Panc1 (cell line): Measurements from ENCODE around the gene KHDC4. TPM values are rescaled to one million over a fixed set of nuclear protein-coding genes. Genes with fewer than 3 reads are reported as not detected.

Source experiments
- ATAC-seq: fragments of 200-7000 bp; cut with Tn5 transposase; 2 replicates; pipeline ENCODE4 v1.9.1; 2020; ENCODE audit warnings: mild to moderate bottlenecking, moderate library complexity
- BruUV-seq: library from RNA; stranded (reverse); fragments of 400-500 nt; replicated peaks from 2 replicates; lab custom pipeline; 2021; lab: Mats Ljungman, UMichigan
- CTCF ChIA-PET: fragments of 300-600 bp; sonication (Branson Sonifier 250); formaldehyde crosslinking; loops from one replicate; lab custom pipeline; 2022; ENCODE audit warnings: antibody characterized with exemption; lab: Charles Lee
- POLR2A ChIA-PET: fragments of 300-600 bp; sonication (Branson Sonifier 250); formaldehyde crosslinking; loops from one replicate; lab custom pipeline; 2022; ENCODE audit warnings: antibody characterized with exemption; lab: Charles Lee
- DNase-seq: peaks from one replicate; pipeline ENCODE4 v3.0.0-alpha.2; 2010; ENCODE audit warnings: low read depth, low spot score
- H3K27ac ChIP-seq: 2 replicates; pipeline ENCODE4 v1.5.1; 2011; ENCODE audit warnings: mild to moderate bottlenecking, low read length, inconsistent platforms
- H3K27me3 ChIP-seq: fragments of 200-500 bp; sonication (Bioruptor generic); 2 replicates; pipeline ENCODE4 v1.6.0; 2014; ENCODE audit warnings: low read length, inconsistent platforms; ENCODE audit not compliant: control insufficient read depth, insufficient read depth
- H3K36me3 ChIP-seq: fragments of 200-500 bp; sonication (Bioruptor generic); 2 replicates; pipeline ENCODE4 v1.5.1; 2014; ENCODE audit warnings: inconsistent platforms, mild to moderate bottlenecking, low read length, moderate library complexity; ENCODE audit not compliant: control insufficient read depth, insufficient read depth
- H3K4me1 ChIP-seq: 2 replicates; pipeline ENCODE4 v1.5.1; 2011; ENCODE audit warnings: inconsistent platforms, mild to moderate bottlenecking, low read length, moderate library complexity; ENCODE audit not compliant: control insufficient read depth, insufficient read depth
- H3K4me3 ChIP-seq, 2 experiments: 2 replicates each; pipeline ENCODE4 v1.5.1; 2011 to 2012; ENCODE audit warnings: low read depth in 2 of 2, low read length in 2 of 2, mild to moderate bottlenecking in 2 of 2, inconsistent platforms in 1 of 2, moderate library complexity in 1 of 2
- H3K9me3 ChIP-seq: fragments of 200-500 bp; sonication (Bioruptor generic); 2 replicates; pipeline ENCODE4 v1.5.1; 2014; ENCODE audit warnings: low read depth, mild to moderate bottlenecking, inconsistent platforms, low read length, moderate library complexity; ENCODE audit not compliant: control insufficient read depth, insufficient read depth
- POLR2AphosphoS5 ChIP-seq: IDR thresholded peaks from 2 replicates; pipeline ENCODE4 v1.6.1; 2012; ENCODE audit warnings: mild to moderate bottlenecking, low read depth, low read length, moderate library complexity
- REST ChIP-seq, 2 experiments: IDR thresholded peaks; 2 replicates each; pipeline ENCODE4 v1.6.1; 2011 to 2012; ENCODE audit warnings: low read depth in 2 of 2, control low read depth in 1 of 2, low read length in 1 of 2, mild to moderate bottlenecking in 1 of 2, moderate library complexity in 1 of 2; ENCODE audit not compliant: insufficient read depth in 1 of 2
- SIN3A ChIP-seq: IDR thresholded peaks from 2 replicates; pipeline ENCODE4 v1.6.1; 2012; ENCODE audit warnings: low read depth, mild to moderate bottlenecking, low read length, moderate library complexity, borderline replicate concordance; ENCODE audit not compliant: insufficient read depth
- TCF7L2 ChIP-seq: IDR thresholded peaks from 2 replicates; pipeline ENCODE4 v1.6.1; 2011; ENCODE audit warnings: mild to moderate bottlenecking, low read depth, low read length, inconsistent platforms
- in situ Hi-C: cut with HindIII; loops from 2 replicates; pipeline ENCODE4 v1.10.0; 2016; ENCODE audit warnings: low sequenced_read_pairs, low pct_unique_long_range_greater_than_20kb
- intact Hi-C: fragments of 100-400 bp; cut with micrococcal nuclease; formaldehyde crosslinking; loops from one replicate; pipeline ENCODE4 v1.10.0; 2022; ENCODE audit not compliant: unreplicated experiment
- microRNA-seq: library from miRNA; unstranded; fragments of <30 nt; microRNA quantifications from one replicate; pipeline ENCODE4 v1.1.0, GENCODE V29; 2020; ENCODE audit not compliant: unreplicated experiment
- total RNA-seq: library from RNA; stranded (reverse); gene quantifications from one replicate; pipeline ENCODE4 v1.2.1, GENCODE V29; 2021; ENCODE audit not compliant: unreplicated experiment
- TF ChIP-seq, protein P1 (sequence below): fragments of 450-650 bp; IDR thresholded peaks from 2 replicates; pipeline ENCODE4 v1.5.1; 2017; ENCODE audit warnings: mild to moderate bottlenecking

KHDC4 gene
- total RNA-seq, 1 experiment from 2014 or later: 80.4 TPM

- Histone ChIP-seq H3K9me3 (no peaks in the 10 kb centered on the region), H3K27me3 (no peaks in the 10 kb centered on the region), H3K4me3 (no peak overlapping the region), H3K36me3 (no peaks in the 10 kb centered on the region), H3K4me1 (no peaks in the 10 kb centered on the region), H3K27ac (no peak overlapping the region)
- ATAC-seq (no peak), DNase-seq (no peak)
- no TSS peak for BruUV-seq
- TF ChIP-seq POLR2AphosphoS5 (no peak), REST (IDR thresholded peaks at IDR 0.05; ENCODE audit: insufficient read depth in 1 of 2, low read depth in 2 of 2, low read length in 1 of 2) (no peak), SIN3A (no peak), TCF7L2 (no peak)
- TF ChIP-seq, protein P1, sequence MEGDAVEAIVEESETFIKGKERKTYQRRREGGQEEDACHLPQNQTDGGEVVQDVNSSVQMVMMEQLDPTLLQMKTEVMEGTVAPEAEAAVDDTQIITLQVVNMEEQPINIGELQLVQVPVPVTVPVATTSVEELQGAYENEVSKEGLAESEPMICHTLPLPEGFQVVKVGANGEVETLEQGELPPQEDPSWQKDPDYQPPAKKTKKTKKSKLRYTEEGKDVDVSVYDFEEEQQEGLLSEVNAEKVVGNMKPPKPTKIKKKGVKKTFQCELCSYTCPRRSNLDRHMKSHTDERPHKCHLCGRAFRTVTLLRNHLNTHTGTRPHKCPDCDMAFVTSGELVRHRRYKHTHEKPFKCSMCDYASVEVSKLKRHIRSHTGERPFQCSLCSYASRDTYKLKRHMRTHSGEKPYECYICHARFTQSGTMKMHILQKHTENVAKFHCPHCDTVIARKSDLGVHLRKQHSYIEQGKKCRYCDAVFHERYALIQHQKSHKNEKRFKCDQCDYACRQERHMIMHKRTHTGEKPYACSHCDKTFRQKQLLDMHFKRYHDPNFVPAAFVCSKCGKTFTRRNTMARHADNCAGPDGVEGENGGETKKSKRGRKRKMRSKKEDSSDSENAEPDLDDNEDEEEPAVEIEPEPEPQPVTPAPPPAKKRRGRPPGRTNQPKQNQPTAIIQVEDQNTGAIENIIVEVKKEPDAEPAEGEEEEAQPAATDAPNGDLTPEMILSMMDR: no peak
- in situ Hi-C loops (no loop called here), intact Hi-C loops (no loop called here)
- ChIA-PET CTCF (no interaction called here), POLR2A (interaction anchor here (0.5 kb wide), 1 partner anchor 113 kb away, joined by 3 read pairs; no protein-coding TSS in a partner anchor)
Measured at GRCh38 chr1:155867766-155868165, 66.4 kb downstream of the KHDC4 start.

DNA sequence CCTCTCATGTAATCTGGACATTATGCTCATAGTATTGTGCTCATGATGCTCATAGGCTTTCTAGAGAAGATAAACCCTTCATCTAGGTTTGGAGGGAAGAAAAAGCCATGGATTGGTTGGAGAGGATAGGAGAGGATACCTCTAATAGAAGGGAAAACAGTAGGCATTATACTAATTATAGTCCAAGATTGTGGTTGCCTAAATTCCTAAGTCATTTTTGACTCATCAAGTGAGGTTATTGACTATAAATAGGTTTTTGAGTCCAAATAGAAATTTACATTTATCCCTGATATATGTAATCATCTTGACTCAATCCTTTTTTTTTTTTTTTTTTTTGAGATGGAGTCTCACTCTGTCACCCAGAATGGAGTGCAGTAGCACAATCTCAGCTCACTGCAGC, 69.8 kb downstream of the KHDC4 start:
- intact Hi-C loops: no loop called here
- no TSS peak for BruUV-seq
- CTCF ChIA-PET: no interaction called here
- TF ChIP-seq TCF7L2 (no peak), REST (IDR thresholded peaks at IDR 0.05; ENCODE audit: insufficient read depth in 1 of 2, low read depth in 2 of 2, low read length in 1 of 2) (no peak), SIN3A (no peak), POLR2AphosphoS5 (no peak)
- TF ChIP-seq, protein P1: no peak
- POLR2A ChIA-PET: interaction anchor here (0.6 kb wide), 1 partner anchor 13 kb away, joined by 4 read pairs; no protein-coding TSS in a partner anchor
- no peaks in the 10 kb centered on the region for H3K9me3 ChIP-seq
- in situ Hi-C loops: no loop called here
- no peaks in the 10 kb centered on the region for H3K36me3 ChIP-seq
- DNase-seq (no peak), ATAC-seq (no peak)
- no peak overlapping the region for H3K4me3 ChIP-seq
- H3K4me1 ChIP-seq: no peaks in the 10 kb centered on the region; the same call in 1 of the 2 replicates
- H3K27ac ChIP-seq: no peak overlapping the region
- H3K27me3 ChIP-seq: no peaks in the 10 kb centered on the region

Small RNA genes lying within 50 kb of the gene (microRNA-seq; reads per million reads assigned to microRNA genes)
- not detected for gene MIR6738

Other genes starting within 250 kb of the KHDC4 start
- gene YY1AP1, start 245.6 kb downstream of the KHDC4 start, total RNA-seq: 58.7 TPM
- gene DAP3, start 245.3 kb downstream of the KHDC4 start, total RNA-seq: 136 TPM
- 47.6 TPM for gene GON4L, start 77.2 kb downstream of the KHDC4 start, total RNA-seq
- 4.0 TPM for gene SYT11, start 74.8 kb downstream of the KHDC4 start, total RNA-seq
- 28.1 TPM for gene RIT1, start 23.1 kb downstream of the KHDC4 start, total RNA-seq
- 8.0 TPM for gene RXFP4, start 7.2 kb upstream of the KHDC4 start, total RNA-seq
- gene ARHGEF2, start 44.1 kb upstream of the KHDC4 start, total RNA-seq: 87.0 TPM
- 252 TPM for gene SSR2, start 86.5 kb upstream of the KHDC4 start, total RNA-seq
- gene UBQLN4, start 119.4 kb upstream of the KHDC4 start, total RNA-seq: 60.0 TPM
- gene LAMTOR2, start 120.4 kb upstream of the KHDC4 start, total RNA-seq: 63.4 TPM
- gene RAB25, start 126.7 kb upstream of the KHDC4 start, total RNA-seq: not detected
- 15.8 TPM for gene MEX3A, start 148.1 kb upstream of the KHDC4 start, total RNA-seq
- 691 TPM for gene LMNA, start 180.3 kb upstream of the KHDC4 start, total RNA-seq
- 0.21 TPM for gene SEMA4A, start 219.2 kb upstream of the KHDC4 start, total RNA-seq